Stimulated activated CD8-positive, alpha-beta memory T cell treated with anti-CD3 and anti-CD28 coated beads, Interleukin-15, amount 100 ng/mL, for 4 hours (primary cell): ENCODE data around the gene TMEM168.
"Not testable (repeated sequence)": the region's sequence is repeated elsewhere in the genome, so short reads cannot be mapped to it uniquely, and the experiment has no call there.

Source experiments
- DNase-seq, 2 donors: peaks; one replicate each; pipeline ENCODE4 v3.0.0-alpha.2; 2020; ENCODE audit warnings: low read depth in 2 of 2

TMEM168 gene

DNA sequence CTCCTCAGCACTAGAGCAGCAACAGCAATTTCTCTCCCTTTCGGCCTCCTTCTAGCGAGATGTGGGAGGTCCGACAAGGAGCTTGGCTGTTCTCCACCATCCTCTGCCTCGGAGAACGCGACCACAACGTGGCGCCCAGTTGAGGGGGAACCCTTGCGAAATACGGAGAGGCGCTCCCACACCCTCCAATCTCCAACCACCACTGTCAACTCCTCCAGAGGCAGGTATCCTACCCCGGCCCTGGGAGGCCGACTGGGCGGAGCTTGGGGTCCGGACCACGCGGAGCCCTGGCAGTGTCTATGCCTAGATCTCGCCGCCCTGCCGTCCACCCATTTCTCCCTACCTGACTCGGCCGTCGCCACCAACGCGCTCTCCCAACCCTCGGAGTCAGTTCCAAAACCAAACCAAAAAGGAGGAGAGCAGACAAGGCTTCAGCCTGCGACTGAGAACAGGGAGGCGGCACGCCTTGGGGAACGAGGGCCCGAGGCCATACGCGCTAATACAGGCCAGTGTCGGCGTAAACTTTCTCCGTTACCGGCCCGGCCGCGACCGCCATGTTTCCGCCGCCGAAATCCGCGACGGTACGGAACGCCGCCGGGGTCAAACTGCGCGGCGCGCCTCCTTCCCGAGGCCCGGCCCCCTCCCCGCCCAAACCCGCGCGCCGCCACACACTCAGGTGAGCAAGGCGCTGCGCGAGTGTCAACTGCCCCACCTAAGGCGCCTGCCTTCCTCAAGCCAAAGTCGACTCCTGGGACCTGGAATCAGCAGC is at the start of gene TMEM168:
Gene TMEM168 (minus strand): TSS at position 577 of the 769 bp plus-strand sequence. CDS start 5,568 bp downstream, outside the sequence.
- peak; percentile 69 to 74 for DNase-seq

- not testable (repeated sequence) for DNase-seq
Measured at GRCh38 chr7:112835928-112836327, 45.7 kb upstream of the TMEM168 start.

DNA sequence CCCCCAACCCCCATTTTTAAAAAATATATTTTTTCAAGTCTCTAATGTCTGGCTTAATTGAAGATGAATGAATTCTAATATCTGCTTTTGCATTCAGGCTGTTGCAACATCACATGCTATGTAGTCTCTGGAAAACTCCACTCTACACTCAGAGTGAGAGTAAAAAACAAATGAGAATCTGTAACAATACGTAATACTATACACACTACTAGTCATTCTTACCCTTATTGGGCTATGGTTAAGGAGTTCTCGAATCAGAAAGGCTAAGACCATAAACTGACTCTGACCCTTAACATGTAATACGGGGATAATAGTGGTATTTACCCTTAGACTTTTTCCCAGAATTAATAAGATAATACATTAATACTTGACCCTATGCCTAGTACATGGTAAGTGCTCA is 42.9 kb upstream of the TMEM168 start:
- no peak for DNase-seq

DNA sequence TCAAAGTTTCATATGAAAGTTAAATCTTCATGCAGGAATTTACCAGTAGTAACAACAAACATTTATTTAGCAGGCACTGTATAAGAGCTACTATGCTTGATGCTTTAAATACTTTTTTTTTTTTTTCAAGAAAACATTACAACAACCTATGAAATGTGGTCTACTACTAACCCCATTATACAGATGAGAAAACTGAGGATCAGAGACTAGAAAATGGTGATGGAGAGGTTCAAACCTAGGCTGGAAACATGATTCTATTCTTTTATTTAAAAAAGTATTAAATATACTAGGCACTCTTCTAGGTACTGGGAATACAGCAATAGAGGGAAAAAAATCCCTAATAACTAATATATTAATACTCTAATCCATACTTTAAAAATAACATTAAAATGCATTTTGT is 40.6 kb upstream of the TMEM168 start:
- DNase-seq = no peak

DNA sequence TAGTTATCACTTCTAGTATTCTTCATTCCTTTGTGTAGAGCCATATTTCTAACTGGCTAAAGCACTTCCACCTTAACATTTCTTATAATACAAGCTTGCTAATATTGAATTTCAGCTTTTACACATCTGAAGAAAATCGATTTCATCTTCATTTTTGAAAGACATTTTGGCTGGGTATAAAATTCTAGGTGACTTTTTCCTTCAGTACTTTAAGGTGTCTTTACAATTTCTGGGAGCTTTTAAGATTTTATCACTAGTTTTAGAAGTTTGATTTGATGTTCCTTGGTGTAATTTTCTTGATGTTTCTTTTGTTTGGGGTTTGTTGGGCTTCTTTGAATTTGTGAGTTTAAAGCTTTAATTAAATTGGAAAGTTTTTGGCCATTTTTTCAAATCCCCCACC is 38.5 kb upstream of the TMEM168 start:
- no peak for DNase-seq

- DNase-seq = no peak
Measured at GRCh38 chr7:112821345-112821744, 31.2 kb upstream of the TMEM168 start.

DNA sequence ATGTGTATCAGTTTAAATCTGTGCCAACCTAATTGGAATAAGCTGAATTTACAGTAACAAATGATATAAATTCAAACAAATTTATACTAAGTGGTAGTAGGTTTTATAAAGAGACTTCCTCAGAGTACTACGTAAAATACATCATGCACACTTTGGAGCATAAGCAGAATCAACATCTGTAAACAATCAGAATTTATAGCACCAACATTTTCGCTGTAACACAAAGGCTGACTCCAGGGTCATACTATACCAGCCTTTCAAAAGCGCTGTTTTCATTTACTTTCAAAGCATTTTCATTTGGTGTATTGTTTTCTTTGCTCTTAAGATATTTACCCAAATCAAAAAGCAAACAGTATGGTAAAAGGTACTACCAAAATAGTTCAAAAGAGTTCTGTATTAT is 29.3 kb upstream of the TMEM168 start:
- no peak for DNase-seq

GRCh38 chr7:112806156-112806555 is 16.0 kb upstream of the TMEM168 start:
- DNase-seq = no peak

DNA sequence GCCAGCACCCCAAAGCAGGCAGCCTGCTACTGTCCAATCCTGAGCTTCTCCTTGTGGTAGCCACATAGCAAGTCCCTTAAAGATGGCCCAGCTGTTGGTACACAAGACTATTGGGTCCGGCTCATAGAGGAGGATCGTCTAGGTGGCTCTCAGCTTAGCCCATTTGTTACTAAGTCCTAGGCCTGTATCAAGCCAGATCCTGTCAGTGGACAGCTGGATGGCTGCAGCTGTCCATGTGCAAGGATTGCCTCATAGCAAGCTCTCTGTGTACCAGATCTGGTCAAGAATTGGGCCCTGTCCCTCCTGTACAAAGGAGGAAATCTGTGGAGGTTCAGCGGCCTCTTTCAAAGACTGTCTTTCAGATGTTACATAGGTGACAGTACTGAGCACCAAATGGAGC is 12.2 kb upstream of the TMEM168 start:
- DNase-seq = no peak

- no peak for DNase-seq
Measured at GRCh38 chr7:112800486-112800885, 10.3 kb upstream of the TMEM168 start.

DNA sequence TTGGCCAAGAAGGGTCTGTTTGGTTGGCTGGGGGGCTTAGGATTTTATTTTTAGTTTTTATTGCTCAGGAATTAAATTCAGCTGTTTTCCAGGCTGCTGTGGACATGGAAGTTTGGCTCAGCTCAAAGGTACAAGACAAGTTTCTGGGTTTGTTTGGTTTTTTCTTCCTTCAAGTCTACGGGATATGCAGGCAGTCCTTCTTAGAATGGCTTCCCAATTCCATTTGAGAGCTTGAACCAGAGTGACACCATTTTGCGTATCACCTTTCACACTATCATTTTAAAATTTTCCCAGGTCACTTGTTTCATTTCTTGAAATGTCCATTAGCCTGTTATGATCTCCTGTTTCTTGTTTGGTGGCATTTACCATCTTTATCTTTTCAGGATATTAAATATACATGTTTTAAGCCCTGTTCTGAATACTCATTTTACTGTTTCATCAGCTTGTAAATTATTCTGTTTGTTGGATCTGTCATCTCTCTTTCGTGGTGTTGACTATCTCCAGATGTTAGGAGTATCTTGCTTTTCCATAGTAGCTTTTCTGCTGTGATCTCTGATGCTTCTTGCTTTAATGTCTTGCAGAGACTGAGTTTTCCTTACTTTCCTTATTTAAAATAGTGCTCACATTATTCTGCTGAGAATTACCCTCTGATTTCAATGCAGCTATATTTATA is 9.4 kb upstream of the TMEM168 start:
- no peak for DNase-seq

DNA sequence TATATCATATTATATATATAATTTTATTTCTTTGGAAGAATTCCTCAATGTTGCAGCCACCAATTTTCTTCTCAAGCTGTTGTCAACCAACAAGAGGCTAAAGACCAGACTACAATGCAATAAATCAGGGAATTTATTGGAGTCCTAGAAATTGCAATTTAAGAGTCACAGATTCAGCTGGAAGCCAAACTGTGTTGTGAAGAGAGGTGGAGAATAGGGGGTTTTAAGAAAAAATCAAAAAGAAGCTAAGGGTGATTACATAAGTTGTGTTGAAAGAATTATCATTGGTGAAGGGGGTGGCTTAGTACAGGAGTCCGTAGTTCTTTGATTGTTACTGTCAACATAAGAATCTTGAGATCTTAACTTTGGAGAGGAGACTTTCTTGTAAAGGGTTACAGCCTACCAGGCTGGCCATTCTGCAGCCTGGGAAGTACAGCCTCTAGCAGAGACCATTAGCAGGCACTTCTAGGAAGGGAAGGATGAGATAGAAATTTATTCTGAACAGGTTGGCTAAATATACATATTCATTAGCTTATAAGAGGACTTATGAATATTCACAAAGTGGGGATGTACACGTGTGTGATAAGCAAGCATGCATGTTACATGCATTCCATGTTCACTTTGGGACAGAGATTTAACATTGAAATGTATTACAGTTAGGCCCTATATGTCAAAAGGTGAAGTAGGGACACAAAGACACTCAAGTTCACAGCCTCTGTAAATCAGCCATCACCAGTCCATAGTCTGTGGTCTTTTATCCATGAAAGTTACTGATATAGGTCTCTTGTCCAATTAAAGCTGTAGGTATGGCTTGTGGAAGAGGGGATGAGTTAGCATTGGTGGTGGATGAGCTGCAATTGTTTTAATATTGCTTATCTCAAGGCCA is 8.3 kb upstream of the TMEM168 start:
- no peak for DNase-seq

DNA sequence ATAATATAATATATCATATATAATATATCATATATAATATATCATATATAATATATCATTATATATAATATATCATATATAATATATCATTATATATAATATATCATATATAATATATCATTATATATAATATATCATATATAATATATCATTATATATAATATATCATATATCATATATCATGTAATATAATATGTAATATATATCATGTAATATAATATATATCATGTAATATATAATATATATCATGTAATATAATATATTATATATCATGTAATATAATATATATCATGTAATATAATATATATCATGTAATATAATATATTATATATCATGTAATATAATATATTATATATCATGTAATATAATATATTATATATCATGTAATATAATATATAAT is 6.4 kb upstream of the TMEM168 start:
- DNase-seq = not testable (repeated sequence)

DNA sequence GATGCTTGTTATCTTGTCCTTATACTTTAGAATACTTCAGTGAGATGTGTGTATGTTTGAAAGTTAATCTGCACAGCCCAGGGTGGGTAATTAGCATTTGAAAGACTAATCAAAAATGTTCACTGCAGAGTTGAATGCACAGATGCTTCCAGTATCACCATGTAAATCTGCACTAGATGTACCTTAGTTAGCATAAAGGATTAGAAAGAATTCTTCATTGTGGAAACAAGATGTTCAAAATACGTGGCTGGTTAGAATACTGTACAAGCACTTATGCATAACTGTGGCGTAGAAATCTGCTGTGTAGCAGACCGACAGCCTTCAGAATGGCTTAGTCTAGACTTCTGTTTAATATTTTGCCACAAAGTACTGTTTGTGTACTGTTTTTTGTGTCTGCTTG is 2.2 kb upstream of the TMEM168 start:
- DNase-seq = no peak

- DNase-seq = no peak
Measured at GRCh38 chr7:112791465-112792168, 1.4 kb upstream of the TMEM168 start.

DNA sequence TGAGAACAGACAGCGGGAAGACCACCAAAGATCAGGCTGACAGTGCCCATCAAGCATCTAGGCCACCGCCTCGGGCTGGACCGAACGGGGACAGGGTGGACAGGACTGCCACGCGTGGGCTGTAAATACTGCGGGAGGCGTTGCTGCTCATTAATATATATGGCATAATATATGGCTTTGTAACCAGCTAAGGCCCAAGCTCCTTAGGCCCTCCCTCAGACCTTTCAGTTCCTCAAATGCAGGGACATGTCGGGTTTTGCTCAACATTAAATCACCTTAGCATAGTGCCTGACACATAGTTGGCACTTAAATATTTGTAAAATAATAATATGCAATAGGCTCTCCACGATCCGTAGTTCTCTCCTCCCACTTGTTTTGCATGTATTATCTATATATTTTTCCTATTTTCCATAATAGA is 402 bp upstream of the TMEM168 start:
- DNase-seq = no peak

GRCh38 chr7:112789453-112789816 is 758 bp downstream of the TMEM168 start:
- DNase-seq = no peak

GRCh38 chr7:112788778-112789343 is 1.3 kb downstream of the TMEM168 start:
- no peak for DNase-seq

GRCh38 chr7:112784603-112785002 is 5.6 kb downstream of the TMEM168 start:
- DNase-seq = no peak

DNA sequence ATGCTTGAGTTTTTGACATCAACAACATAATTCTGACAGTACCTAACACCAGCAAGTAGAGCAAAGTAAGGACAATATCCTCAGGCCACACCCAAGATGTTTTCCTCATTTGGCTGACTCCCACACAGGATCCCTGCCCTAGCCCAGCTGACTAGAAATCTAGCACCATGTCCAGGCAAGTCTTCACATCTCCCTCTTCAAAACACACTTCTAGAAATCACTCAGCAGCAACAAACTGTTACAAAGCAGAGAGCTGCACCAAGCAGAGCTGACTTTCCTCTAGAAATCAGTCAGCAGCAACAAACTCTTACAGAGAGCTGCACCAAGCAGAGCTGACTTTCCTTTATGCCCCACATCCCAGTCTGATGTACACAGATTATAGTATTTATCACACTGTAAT is 7.7 kb downstream of the TMEM168 start:
- no peak for DNase-seq

DNA sequence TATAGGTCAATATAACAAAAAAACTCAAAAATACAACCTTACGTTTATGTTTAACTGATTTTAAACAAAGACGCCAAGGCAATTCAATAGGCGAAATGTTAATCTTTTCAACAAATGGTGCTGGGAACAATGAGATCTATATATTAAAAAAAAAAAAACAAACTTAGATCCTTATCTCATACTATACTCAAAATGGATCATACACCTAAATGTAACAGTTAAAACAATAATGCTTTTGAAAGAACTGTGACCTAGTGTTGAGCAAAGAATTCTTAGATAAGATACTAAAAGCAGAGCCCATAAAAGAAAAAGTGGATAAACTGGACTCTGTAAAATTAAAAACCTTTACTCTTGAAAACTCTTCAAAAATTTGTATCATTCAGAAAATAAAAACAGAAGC is 8.6 kb downstream of the TMEM168 start:
- DNase-seq = no peak
